Activated naive CD8-positive, alpha-beta T cell treated with anti-CD3 and anti-CD28 coated beads, Interleukin-2, amount 50 U/mL, for 24 hours (primary cell): Measurements from ENCODE around the gene TTLL5.

Source experiments
- ATAC-seq: fragments of 150-1000 bp; cut with Tn5 transposase; one replicate; pipeline ENCODE4 v1.10.0; 2021
- DNase-seq: peaks from one replicate; pipeline ENCODE4 v3.0.0; 2021
- H3K27ac Mint-ChIP-seq: one replicate; pipeline ENCODE4 v1.8.0; 2021; ENCODE audit warnings: mild to moderate bottlenecking, mixed read lengths
- H3K27me3 Mint-ChIP-seq: one replicate; pipeline ENCODE4 v1.8.0; 2021; ENCODE audit warnings: mixed read lengths
- H3K36me3 Mint-ChIP-seq: one replicate; pipeline ENCODE4 v1.8.0; 2021; ENCODE audit warnings: low read depth, mixed read lengths
- H3K4me1 Mint-ChIP-seq: one replicate; pipeline ENCODE4 v1.8.0; 2021; ENCODE audit warnings: mixed read lengths
- H3K4me3 Mint-ChIP-seq: one replicate; pipeline ENCODE4 v1.8.0; 2021; ENCODE audit warnings: mild to moderate bottlenecking, moderate library complexity, mixed read lengths
- H3K9me3 Mint-ChIP-seq: one replicate; pipeline ENCODE4 v1.8.0; 2021; ENCODE audit warnings: mixed read lengths

The TTLL5 gene

DNA sequence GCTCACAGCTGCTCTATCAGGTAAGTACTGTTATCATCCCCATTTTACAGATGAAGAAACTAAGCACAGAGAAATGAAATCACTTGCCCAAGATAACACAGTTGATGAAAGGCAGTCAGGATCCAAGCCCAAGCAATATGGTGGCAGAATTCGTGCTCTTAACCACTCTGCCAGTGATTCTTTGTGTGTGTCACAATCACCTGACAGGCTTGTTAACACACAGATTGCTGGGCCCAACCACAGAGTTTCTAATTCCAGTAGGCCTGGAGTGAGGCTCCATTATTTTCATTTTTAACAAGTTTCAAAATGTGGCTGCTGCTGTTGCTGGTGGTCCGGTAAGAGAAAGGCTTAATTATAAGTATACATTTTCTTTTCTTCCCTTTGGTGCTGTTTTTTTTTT is 186.5 kb downstream of the TTLL5 start:
- H3K4me3 Mint-ChIP-seq = no peak overlapping the region
- peaks cover 3% of the 10 kb centered on the region for H3K36me3 Mint-ChIP-seq
- no peak overlapping the region for H3K27ac Mint-ChIP-seq
- DNase-seq (no peak), ATAC-seq (no peak)
- H3K4me1 Mint-ChIP-seq = no peaks in the 10 kb centered on the region
- no peaks in the 10 kb centered on the region for H3K9me3 Mint-ChIP-seq
- no peaks in the 10 kb centered on the region for H3K27me3 Mint-ChIP-seq

DNA sequence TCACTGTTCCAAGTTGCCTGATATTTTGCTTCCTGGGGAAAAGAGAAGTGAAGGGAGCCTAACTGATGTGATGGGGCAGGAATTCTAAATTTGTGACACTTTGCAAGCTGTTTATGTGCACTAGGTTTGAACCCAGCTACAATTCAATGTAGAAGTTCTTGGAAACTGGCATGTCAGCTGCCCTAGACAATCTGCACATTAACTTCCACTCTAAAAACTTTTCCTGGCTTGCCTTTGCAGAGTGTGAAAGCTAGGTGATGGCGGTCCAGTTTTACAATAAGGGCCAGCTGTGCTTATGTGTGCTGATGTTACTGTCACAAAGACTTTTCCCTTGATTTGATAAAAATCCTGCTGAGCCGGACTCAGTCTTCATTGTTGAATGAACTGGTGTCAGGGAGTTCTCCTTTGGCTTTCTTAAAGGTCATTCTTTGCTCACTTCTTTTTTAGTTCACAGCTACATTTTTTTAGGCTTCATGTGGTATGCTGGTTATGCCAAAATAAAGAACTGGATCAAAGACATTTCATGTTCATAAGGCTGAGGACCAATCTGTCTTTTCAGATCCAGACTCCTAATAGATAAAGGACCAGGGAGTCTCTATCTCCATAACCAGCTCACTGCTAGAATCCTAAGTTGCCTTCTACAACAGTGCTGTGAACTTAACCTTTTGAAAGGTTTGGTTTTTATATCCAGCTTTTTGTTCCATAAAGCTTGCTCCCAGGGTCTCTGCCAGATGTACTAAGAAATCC is 187.3 kb downstream of the TTLL5 start:
- H3K4me3 Mint-ChIP-seq = no peak overlapping the region
- H3K27me3 Mint-ChIP-seq = no peaks in the 10 kb centered on the region
- no peak for DNase-seq
- no peaks in the 10 kb centered on the region for H3K9me3 Mint-ChIP-seq
- H3K27ac Mint-ChIP-seq = no peak overlapping the region
- no peaks in the 10 kb centered on the region for H3K4me1 Mint-ChIP-seq
- no peak for ATAC-seq
- peaks cover 3% of the 10 kb centered on the region for H3K36me3 Mint-ChIP-seq

DNA sequence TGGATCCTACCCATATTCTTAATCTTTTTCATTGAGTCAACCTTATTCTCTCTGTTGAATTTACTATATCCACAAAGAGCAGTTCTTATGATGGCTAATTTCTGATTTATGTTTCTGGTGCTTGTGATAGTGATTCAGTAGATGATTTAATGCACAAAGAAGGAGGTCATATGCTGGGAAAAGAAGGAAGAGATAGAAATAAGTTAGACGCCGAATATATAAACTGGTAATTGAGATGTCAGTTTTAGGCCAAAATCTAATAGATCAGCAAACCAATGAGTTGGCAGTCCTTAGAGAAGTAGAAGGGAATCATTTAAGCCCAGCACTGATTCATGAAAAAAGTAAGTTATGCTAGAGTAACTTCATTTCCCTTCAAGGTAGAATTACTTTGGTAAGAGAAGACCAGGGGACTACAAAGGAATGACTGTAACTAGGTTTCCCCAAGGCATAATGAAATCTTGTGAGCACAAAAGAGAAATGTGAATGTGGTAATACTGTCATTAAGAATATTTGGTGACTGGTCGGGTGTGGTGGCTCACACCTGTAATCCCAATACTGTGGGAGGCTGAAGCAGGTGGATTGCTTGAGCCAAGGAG is 188.4 kb downstream of the TTLL5 start:
- H3K36me3 Mint-ChIP-seq = peaks cover 4% of the 10 kb centered on the region
- no peaks in the 10 kb centered on the region for H3K4me1 Mint-ChIP-seq
- no peaks in the 10 kb centered on the region for H3K9me3 Mint-ChIP-seq
- ATAC-seq = no peak
- no peaks in the 10 kb centered on the region for H3K27me3 Mint-ChIP-seq
- no peak for DNase-seq
- no peak overlapping the region for H3K27ac Mint-ChIP-seq
- H3K4me3 Mint-ChIP-seq = no peak overlapping the region

DNA sequence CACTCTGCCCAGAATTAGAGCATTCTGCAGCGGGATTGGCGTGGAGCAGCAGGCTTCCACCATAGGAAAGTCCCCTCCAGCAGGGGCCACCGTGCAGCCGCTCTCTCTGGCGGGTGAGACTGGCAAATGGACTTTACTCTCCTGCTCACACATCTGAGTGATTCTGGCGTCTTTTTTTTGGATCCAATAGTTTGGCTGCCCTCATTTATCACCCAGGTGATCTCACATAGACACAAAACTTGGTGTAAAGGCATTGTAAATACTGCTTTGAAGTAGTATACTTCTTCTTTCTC is 190.5 kb downstream of the TTLL5 start:
- Mint-ChIP-seq H3K4me3 (no peak overlapping the region), H3K4me1 (no peaks in the 10 kb centered on the region), H3K9me3 (no peaks in the 10 kb centered on the region), H3K36me3 (peaks cover 4% of the 10 kb centered on the region), H3K27ac (no peak overlapping the region), H3K27me3 (no peaks in the 10 kb centered on the region)
- DNase-seq (no peak), ATAC-seq (no peak)

DNA sequence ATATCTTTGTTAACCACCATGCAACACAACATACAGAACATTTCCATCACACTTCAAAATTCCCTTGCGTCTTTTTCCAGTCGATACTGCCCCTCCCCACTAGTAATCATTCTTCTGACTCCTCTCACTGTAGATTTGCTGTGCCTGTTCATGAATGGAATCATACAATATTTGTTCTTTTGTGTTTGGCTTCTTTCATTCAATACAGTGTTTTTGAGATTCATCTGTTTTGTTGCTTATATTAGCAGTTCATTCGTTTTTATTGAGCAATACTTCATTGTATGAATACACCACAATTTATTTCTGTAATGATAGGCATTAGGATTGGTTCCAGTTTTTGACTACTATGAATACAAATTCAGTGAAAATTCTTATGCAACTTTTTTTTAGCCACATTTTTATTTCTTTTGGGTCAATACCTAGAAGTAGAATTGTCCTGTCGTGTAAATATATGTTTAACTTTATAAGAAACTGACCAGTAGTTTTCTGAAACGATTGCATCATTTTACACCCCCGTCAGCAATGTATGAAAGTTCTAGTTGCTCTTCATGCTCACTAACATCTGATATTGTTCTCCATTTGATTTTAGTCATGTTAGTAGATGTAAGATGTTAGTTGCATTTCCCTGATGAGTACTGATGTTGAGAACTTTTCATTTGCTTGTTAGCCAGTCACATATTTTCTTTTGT is 193.2 kb downstream of the TTLL5 start:
- H3K4me1 Mint-ChIP-seq = no peaks in the 10 kb centered on the region
- no peak overlapping the region for H3K27ac Mint-ChIP-seq
- no peaks in the 10 kb centered on the region for H3K27me3 Mint-ChIP-seq
- H3K9me3 Mint-ChIP-seq = no peaks in the 10 kb centered on the region
- H3K36me3 Mint-ChIP-seq = peaks cover 2% of the 10 kb centered on the region
- no peak for DNase-seq
- no peak overlapping the region for H3K4me3 Mint-ChIP-seq
- no peak for ATAC-seq

DNA sequence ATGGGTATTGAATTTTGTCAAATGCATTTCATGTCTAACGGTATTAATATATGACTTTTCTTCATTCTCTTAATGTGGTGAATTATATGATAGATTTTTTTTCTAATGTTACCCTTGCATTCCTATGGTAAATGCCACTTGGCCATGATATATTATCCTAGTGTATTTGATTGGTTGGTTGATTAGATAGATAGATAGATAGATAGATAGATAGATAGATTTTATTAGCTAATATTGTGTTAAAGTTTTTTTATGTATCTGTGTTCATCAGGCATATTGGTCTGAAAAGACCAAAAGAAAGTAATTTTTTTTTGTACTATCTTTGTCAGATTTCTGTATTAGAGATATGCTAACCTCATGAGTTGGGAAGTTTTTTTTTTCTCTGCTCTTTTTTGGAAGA is 196.2 kb downstream of the TTLL5 start:
- Mint-ChIP-seq H3K27me3 (no peaks in the 10 kb centered on the region), H3K9me3 (no peaks in the 10 kb centered on the region), H3K27ac (no peak overlapping the region), H3K4me3 (no peak overlapping the region), H3K4me1 (peaks cover 9% of the 10 kb centered on the region), H3K36me3 (peaks cover 2% of the 10 kb centered on the region)
- no peak for DNase-seq
- ATAC-seq = no peak

DNA sequence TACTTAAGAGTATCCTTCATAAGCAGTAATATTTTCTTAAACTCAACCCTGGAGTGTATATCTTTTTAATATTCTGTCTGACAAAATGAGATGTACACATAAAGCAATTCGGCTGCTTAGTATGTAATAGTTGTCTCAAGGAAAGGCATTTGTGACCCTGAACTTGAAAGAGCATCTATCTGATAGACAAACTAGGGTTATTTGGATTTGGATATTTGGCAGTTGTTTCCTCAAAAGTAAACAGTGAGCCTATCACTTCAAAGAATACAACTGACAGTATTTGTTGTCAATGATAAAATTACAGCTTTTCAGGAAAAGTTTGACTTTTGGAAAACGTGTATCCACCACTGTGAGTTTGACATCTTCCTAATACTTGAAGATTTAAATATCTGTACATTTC is 197.3 kb downstream of the TTLL5 start:
- DNase-seq (no peak), ATAC-seq (no peak)
- H3K9me3 Mint-ChIP-seq = no peaks in the 10 kb centered on the region
- peaks cover 4% of the 10 kb centered on the region for H3K36me3 Mint-ChIP-seq
- no peaks in the 10 kb centered on the region for H3K27me3 Mint-ChIP-seq
- no peak overlapping the region for H3K4me3 Mint-ChIP-seq
- no peak overlapping the region for H3K27ac Mint-ChIP-seq
- H3K4me1 Mint-ChIP-seq = peaks cover 9% of the 10 kb centered on the region

DNA sequence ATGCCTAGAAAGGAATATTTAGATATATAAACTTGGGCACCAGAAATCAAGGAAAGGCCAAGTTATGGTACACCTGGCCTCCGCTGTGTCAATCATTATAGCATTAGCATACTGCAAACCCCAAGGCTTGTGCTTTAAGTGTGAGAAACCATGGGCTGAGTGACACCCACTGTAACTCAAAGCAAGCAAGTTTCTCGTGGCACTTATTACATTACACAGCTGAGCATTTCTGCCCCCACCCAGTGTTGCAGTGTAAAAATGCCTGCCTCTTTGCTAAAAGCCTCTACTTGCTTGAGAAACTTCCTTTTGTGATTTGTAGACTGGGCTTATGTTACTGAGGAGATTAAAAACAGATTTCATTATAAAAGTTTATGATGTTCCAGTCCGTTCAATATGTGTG is 198.7 kb downstream of the TTLL5 start:
- H3K4me1 Mint-ChIP-seq = peaks cover 9% of the 10 kb centered on the region
- no peak for ATAC-seq
- H3K27me3 Mint-ChIP-seq = no peaks in the 10 kb centered on the region
- no peaks in the 10 kb centered on the region for H3K9me3 Mint-ChIP-seq
- no peak for DNase-seq
- no peak overlapping the region for H3K4me3 Mint-ChIP-seq
- peaks cover 3% of the 10 kb centered on the region for H3K36me3 Mint-ChIP-seq
- H3K27ac Mint-ChIP-seq = no peak overlapping the region

DNA sequence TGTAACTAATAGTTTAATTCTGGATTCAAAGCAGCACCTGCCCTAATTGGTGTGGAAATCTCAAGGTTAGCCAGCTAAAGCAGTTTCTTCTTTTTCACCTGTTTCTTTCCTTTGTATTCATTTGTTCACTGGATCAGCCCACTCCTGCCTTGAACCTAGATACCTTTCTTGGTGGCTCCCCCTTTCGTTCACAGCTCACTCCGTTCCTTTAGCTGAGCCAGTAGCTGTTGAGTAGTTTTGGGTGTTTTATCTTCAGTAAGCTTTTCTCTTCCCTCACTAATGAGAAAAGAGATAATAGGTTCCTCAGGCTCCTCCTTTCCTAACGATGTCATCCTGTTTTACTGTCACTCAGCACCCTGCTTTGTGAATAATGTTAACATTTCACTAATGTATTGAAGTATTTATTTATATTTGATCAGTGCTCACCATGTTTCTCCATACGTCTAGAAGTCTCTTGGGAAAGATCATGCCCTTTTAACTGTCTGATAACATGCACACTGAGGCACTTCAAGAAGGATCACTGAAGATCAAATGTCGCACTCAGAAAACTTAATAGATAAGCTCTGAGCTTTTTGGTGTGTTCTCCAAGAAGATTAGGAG is 199.6 kb downstream of the TTLL5 start:
- DNase-seq (no peak), ATAC-seq (no peak)
- Mint-ChIP-seq H3K27ac (peak overlapping the region; percentile 1), H3K36me3 (peaks cover 3% of the 10 kb centered on the region), H3K4me3 (no peak overlapping the region), H3K27me3 (no peaks in the 10 kb centered on the region), H3K4me1 (peaks cover 9% of the 10 kb centered on the region), H3K9me3 (no peaks in the 10 kb centered on the region)

DNA sequence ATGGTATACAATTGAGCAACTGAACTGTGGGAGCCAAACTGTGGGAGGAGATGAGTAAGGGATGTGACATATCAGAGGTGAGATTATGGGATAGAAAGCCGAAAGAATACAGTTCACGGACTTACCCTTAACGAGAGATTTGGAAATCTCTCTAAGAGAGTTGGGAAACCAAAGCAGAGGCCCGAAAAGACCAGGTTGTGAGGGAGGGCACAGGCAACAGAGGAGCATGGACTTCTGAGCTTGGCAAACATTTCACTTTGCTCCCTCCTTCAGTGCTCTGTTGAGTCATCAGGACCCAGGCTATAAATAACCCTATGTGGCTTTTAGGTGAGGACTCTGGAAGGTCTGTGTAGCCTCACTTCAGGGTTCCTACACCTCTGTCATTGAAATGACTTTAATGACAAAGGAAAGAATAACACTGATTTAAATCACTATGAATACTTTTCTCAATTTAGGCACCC is 200.1 kb downstream of the TTLL5 start:
- no peak for DNase-seq
- ATAC-seq = peak; percentile 66
- no peaks in the 10 kb centered on the region for H3K9me3 Mint-ChIP-seq
- H3K4me3 Mint-ChIP-seq = no peak overlapping the region
- peak overlapping the region; percentile 1 for H3K27ac Mint-ChIP-seq
- peaks cover 3% of the 10 kb centered on the region for H3K36me3 Mint-ChIP-seq
- H3K4me1 Mint-ChIP-seq = peaks cover 9% of the 10 kb centered on the region
- H3K27me3 Mint-ChIP-seq = no peaks in the 10 kb centered on the region

DNA sequence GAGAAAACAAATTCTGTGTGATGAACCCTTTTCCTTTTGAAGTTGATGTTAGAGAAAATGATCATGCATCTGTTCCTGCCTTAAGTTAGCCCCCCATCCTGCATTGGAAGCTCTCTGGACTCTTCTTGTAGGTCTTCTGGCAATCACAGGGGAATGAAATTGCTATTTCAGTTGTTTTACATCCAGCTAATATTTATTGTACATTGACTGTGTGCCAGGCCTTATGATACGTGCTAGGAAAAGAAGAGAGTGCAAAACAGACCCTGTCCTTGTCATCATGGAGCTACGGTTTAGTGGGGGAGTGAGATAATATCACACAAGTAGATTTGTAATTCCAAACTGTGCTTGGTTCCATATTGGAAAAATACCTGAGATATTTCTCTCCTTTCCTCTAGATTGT is 202.2 kb downstream of the TTLL5 start:
- Mint-ChIP-seq H3K4me1 (peaks cover 9% of the 10 kb centered on the region), H3K27ac (no peak overlapping the region), H3K9me3 (no peaks in the 10 kb centered on the region), H3K36me3 (peaks cover 6% of the 10 kb centered on the region), H3K27me3 (no peaks in the 10 kb centered on the region), H3K4me3 (no peak overlapping the region)
- DNase-seq (no peak), ATAC-seq (no peak)

DNA sequence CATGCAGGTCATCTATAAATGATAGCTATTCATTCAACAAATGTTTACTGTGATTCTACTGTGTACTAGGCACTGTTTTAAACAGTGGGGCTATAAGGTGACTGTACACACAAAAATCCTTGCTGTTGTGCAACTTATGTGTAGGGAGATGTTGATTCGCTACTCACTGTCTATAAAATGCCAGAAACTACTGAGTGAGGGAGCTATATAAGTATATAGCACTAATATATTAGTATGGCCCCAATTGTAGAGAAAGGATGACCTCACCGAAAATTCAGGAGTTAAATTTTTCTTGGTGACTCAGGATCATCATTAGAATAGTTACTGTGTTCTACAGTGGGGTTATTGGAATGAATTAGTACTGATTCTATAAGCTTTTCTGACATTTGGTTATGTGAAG is 203.3 kb downstream of the TTLL5 start:
- no peaks in the 10 kb centered on the region for H3K9me3 Mint-ChIP-seq
- H3K36me3 Mint-ChIP-seq = peaks cover 8% of the 10 kb centered on the region
- no peak for ATAC-seq
- H3K4me3 Mint-ChIP-seq = no peak overlapping the region
- H3K27ac Mint-ChIP-seq = no peak overlapping the region
- DNase-seq = no peak
- H3K27me3 Mint-ChIP-seq = no peaks in the 10 kb centered on the region
- H3K4me1 Mint-ChIP-seq = peaks cover 9% of the 10 kb centered on the region

DNA sequence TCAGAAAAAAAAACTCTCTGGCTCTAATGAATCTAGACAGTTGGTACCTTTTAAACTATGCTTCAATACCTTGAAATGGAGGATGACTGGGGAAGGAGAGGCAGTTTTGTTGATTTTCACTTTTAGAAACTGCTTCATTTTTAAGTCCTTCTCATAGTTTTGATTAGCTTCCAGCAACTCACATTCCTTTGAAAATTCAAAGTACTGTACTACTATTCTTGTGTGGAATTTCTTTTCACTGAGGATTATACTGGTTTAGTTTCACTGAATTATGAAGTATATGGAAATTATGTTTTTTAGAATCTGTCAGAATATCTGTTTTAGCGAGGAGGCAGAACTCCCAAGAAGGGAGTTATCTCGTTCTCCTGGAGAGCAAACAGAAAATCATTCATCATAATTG is 204.5 kb downstream of the TTLL5 start:
- H3K9me3 Mint-ChIP-seq = no peaks in the 10 kb centered on the region
- H3K27ac Mint-ChIP-seq = no peak overlapping the region
- peaks cover 11% of the 10 kb centered on the region for H3K36me3 Mint-ChIP-seq
- H3K4me3 Mint-ChIP-seq = no peak overlapping the region
- ATAC-seq = no peak
- no peaks in the 10 kb centered on the region for H3K27me3 Mint-ChIP-seq
- no peak for DNase-seq
- H3K4me1 Mint-ChIP-seq = peaks cover 9% of the 10 kb centered on the region

DNA sequence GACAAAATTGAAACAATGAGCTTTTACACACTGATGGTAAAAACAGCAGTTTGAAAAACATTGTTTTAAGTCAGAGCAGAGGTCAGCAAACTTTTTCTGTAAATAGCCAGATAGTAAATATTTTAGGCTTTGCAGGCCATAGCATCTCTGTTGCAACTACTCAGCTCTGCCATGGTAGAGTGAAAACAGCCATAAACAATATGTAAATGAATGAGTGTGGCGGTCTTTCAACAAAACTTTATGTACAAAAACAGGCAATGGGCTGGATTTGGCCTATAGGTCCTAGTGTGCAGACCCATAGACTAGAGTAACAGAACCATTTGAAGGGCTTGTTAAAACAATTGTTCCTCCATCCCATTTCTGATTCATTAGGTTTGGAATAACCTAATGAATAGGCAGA is 205.9 kb downstream of the TTLL5 start:
- H3K36me3 Mint-ChIP-seq = peaks cover 11% of the 10 kb centered on the region
- no peak for ATAC-seq
- no peaks in the 10 kb centered on the region for H3K9me3 Mint-ChIP-seq
- no peak for DNase-seq
- no peaks in the 10 kb centered on the region for H3K27me3 Mint-ChIP-seq
- H3K4me1 Mint-ChIP-seq = no peaks in the 10 kb centered on the region
- H3K27ac Mint-ChIP-seq = no peak overlapping the region
- H3K4me3 Mint-ChIP-seq = no peak overlapping the region
